ENCODE results near the gene HDAC10. TPM values are rescaled to one million over a fixed set of nuclear protein-coding genes. Genes with fewer than 3 reads are reported as not detected.
A peak's percentile ranks its signal among the peaks of the same experiment; 100 is the strongest.

HDAC10 gene
- total and polyA plus RNA-seq, 2 donors = 11.6 to 61.6 TPM

GRCh38 chr22:50267591-50268390, 16.7 kb upstream of the HDAC10 start:
- whole genome bisulfite sequencing = 30% methylated on average over 75 of the region's 75 CpGs
- no peak overlapping the region for H3K27ac ChIP-seq (ENCODE audit: low read depth in 1 of 2, low read length in 1 of 2)
- H3K4me3 ChIP-seq (ENCODE audit: low read length in 2 of 2) = no peak overlapping the region
- H3K9me3 ChIP-seq (ENCODE audit: control insufficient read depth in 2 of 2, insufficient read depth in 1 of 2, low read length in 1 of 2) = peaks cover 4 to 11% of the 10 kb centered on the region in 2 donors
- peak in 1 of 9 donors; percentile 46 for DNase-seq (ENCODE audit: low read depth in 6 of 9, low spot score in 9 of 9)
- H3K4me1 ChIP-seq (ENCODE audit: control insufficient read depth in 2 of 2, insufficient read depth in 2 of 2, low read length in 2 of 2) = peaks cover 6 to 25% of the 10 kb centered on the region in 2 donors
- H3K27me3 ChIP-seq (ENCODE audit: control insufficient read depth in 2 of 2, insufficient read depth in 1 of 2, low read length in 1 of 2) = peaks cover 67 to 98% of the 10 kb centered on the region in 2 donors
- H3K36me3 ChIP-seq (ENCODE audit: control insufficient read depth in 2 of 2, insufficient read depth in 2 of 2, low read length in 1 of 2) = no peaks in the 10 kb centered on the region

GRCh38 chr22:50266994-50267393, 15.9 kb upstream of the HDAC10 start:
- H3K27me3 ChIP-seq (ENCODE audit: control insufficient read depth in 2 of 2, insufficient read depth in 1 of 2, low read length in 1 of 2) = peaks cover 67 to 98% of the 10 kb centered on the region in 2 donors
- no peaks in the 10 kb centered on the region for H3K36me3 ChIP-seq (ENCODE audit: control insufficient read depth in 2 of 2, insufficient read depth in 2 of 2, low read length in 1 of 2)
- H3K4me1 ChIP-seq (ENCODE audit: control insufficient read depth in 2 of 2, insufficient read depth in 2 of 2, low read length in 2 of 2) = peaks cover 6 to 24% of the 10 kb centered on the region in 2 donors
- DNase-seq (ENCODE audit: low read depth in 6 of 9, low spot score in 9 of 9) = no peak
- no peak overlapping the region for H3K4me3 ChIP-seq (ENCODE audit: low read length in 2 of 2)
- H3K9me3 ChIP-seq (ENCODE audit: control insufficient read depth in 2 of 2, insufficient read depth in 1 of 2, low read length in 1 of 2) = peaks cover 4 to 11% of the 10 kb centered on the region in 2 donors
- 91% methylated on average over 37 of the region's 37 CpGs for WGBS
- no peak overlapping the region for H3K27ac ChIP-seq (ENCODE audit: low read depth in 1 of 2, low read length in 1 of 2)

GRCh38 chr22:50264946-50265669, 14.0 kb upstream of the HDAC10 start:
- WGBS = 92% methylated on average over 15 of the region's 15 CpGs
- no peak for DNase-seq (ENCODE audit: low read depth in 6 of 9, low spot score in 9 of 9)
- H3K36me3 ChIP-seq (ENCODE audit: control insufficient read depth in 2 of 2, insufficient read depth in 2 of 2, low read length in 1 of 2) = no peaks in the 10 kb centered on the region
- H3K9me3 ChIP-seq (ENCODE audit: control insufficient read depth in 2 of 2, insufficient read depth in 1 of 2, low read length in 1 of 2) = peaks cover 4 to 6% of the 10 kb centered on the region in 2 donors
- no peak overlapping the region for H3K27ac ChIP-seq (ENCODE audit: low read depth in 1 of 2, low read length in 1 of 2)
- H3K27me3 ChIP-seq (ENCODE audit: control insufficient read depth in 2 of 2, insufficient read depth in 1 of 2, low read length in 1 of 2) = peaks cover 68 to 96% of the 10 kb centered on the region in 2 donors
- peaks cover 0 to 10% of the 10 kb centered on the region in 2 donors for H3K4me1 ChIP-seq (ENCODE audit: control insufficient read depth in 2 of 2, insufficient read depth in 2 of 2, low read length in 2 of 2)
- no peak overlapping the region for H3K4me3 ChIP-seq (ENCODE audit: low read length in 2 of 2)

- 95% methylated on average over 15 of the region's 15 CpGs for WGBS
- DNase-seq (ENCODE audit: low read depth in 6 of 9, low spot score in 9 of 9) = no peak
- no peak overlapping the region for H3K4me3 ChIP-seq (ENCODE audit: low read length in 2 of 2)
- no peaks in the 10 kb centered on the region for H3K36me3 ChIP-seq (ENCODE audit: control insufficient read depth in 2 of 2, insufficient read depth in 2 of 2, low read length in 1 of 2)
- H3K9me3 ChIP-seq (ENCODE audit: control insufficient read depth in 2 of 2, insufficient read depth in 1 of 2, low read length in 1 of 2) = peaks cover 4 to 6% of the 10 kb centered on the region in 2 donors
- H3K27ac ChIP-seq (ENCODE audit: low read depth in 1 of 2, low read length in 1 of 2) = no peak overlapping the region
- peaks cover 68 to 95% of the 10 kb centered on the region in 2 donors for H3K27me3 ChIP-seq (ENCODE audit: control insufficient read depth in 2 of 2, insufficient read depth in 1 of 2, low read length in 1 of 2)
- H3K4me1 ChIP-seq (ENCODE audit: control insufficient read depth in 2 of 2, insufficient read depth in 2 of 2, low read length in 2 of 2) = peaks cover 0 to 3% of the 10 kb centered on the region in 2 donors
Measured at GRCh38 chr22:50264104-50264745, 13.2 kb upstream of the HDAC10 start.

GRCh38 chr22:50262973-50263617, 12.0 kb upstream of the HDAC10 start:
- WGBS = 86% methylated on average over 9 of the region's 9 CpGs
- no peak overlapping the region for H3K27ac ChIP-seq (ENCODE audit: low read depth in 1 of 2, low read length in 1 of 2)
- H3K4me1 ChIP-seq (ENCODE audit: control insufficient read depth in 2 of 2, insufficient read depth in 2 of 2, low read length in 2 of 2) = peaks cover 0 to 2% of the 10 kb centered on the region in 2 donors
- H3K4me3 ChIP-seq (ENCODE audit: low read length in 2 of 2) = no peak overlapping the region
- no peak for DNase-seq (ENCODE audit: low read depth in 6 of 9, low spot score in 9 of 9)
- H3K27me3 ChIP-seq (ENCODE audit: control insufficient read depth in 2 of 2, insufficient read depth in 1 of 2, low read length in 1 of 2) = peaks cover 62 to 94% of the 10 kb centered on the region in 2 donors
- no peaks in the 10 kb centered on the region for H3K36me3 ChIP-seq (ENCODE audit: control insufficient read depth in 2 of 2, insufficient read depth in 2 of 2, low read length in 1 of 2)
- H3K9me3 ChIP-seq (ENCODE audit: control insufficient read depth in 2 of 2, insufficient read depth in 1 of 2, low read length in 1 of 2) = peaks cover 3 to 6% of the 10 kb centered on the region in 2 donors

GRCh38 chr22:50262460-50262911, 11.4 kb upstream of the HDAC10 start:
- 25% methylated on average over 7 of the region's 7 CpGs for WGBS
- H3K4me1 ChIP-seq (ENCODE audit: control insufficient read depth in 2 of 2, insufficient read depth in 2 of 2, low read length in 2 of 2) = no peaks in the 10 kb centered on the region
- no peak for DNase-seq (ENCODE audit: low read depth in 6 of 9, low spot score in 9 of 9)
- H3K27me3 ChIP-seq (ENCODE audit: control insufficient read depth in 2 of 2, insufficient read depth in 1 of 2, low read length in 1 of 2) = peaks cover 56 to 88% of the 10 kb centered on the region in 2 donors
- H3K36me3 ChIP-seq (ENCODE audit: control insufficient read depth in 2 of 2, insufficient read depth in 2 of 2, low read length in 1 of 2) = no peaks in the 10 kb centered on the region
- H3K27ac ChIP-seq (ENCODE audit: low read depth in 1 of 2, low read length in 1 of 2) = no peak overlapping the region
- peaks cover 0 to 6% of the 10 kb centered on the region in 2 donors for H3K9me3 ChIP-seq (ENCODE audit: control insufficient read depth in 2 of 2, insufficient read depth in 1 of 2, low read length in 1 of 2)
- H3K4me3 ChIP-seq (ENCODE audit: low read length in 2 of 2) = no peak overlapping the region

GRCh38 chr22:50261615-50262459, 10.8 kb upstream of the HDAC10 start, which contains the start of gene MAPK12:
Gene MAPK12, minus strand, starts transcription at chr22:50261683. Its CDS starts 174 bp downstream, at chr22:50261509.
- WGBS = 3% methylated on average over 61 of the region's 61 CpGs
- peaks cover 52 to 84% of the 10 kb centered on the region in 2 donors for H3K27me3 ChIP-seq (ENCODE audit: control insufficient read depth in 2 of 2, insufficient read depth in 1 of 2, low read length in 1 of 2)
- DNase-seq (ENCODE audit: low read depth in 6 of 9, low spot score in 9 of 9) = no peak

More at GRCh38 chr22:50261615-50262459, 10.8 kb upstream of the HDAC10 start, which contains the start of gene MAPK12:
- H3K4me3 ChIP-seq (ENCODE audit: low read length in 2 of 2) = peak within 1 kb of the TSS in 1 of 2 donors; percentile 37
- H3K9me3 ChIP-seq (ENCODE audit: control insufficient read depth in 2 of 2, insufficient read depth in 1 of 2, low read length in 1 of 2) = peaks cover 0 to 3% of the 10 kb centered on the region in 2 donors
- H3K4me1 ChIP-seq (ENCODE audit: control insufficient read depth in 2 of 2, insufficient read depth in 2 of 2, low read length in 2 of 2) = no peaks in the 10 kb centered on the region
- no peak within 1 kb of the TSS for H3K27ac ChIP-seq (ENCODE audit: low read depth in 1 of 2, low read length in 1 of 2)
- no peaks in the 10 kb centered on the region for H3K36me3 ChIP-seq (ENCODE audit: control insufficient read depth in 2 of 2, insufficient read depth in 2 of 2, low read length in 1 of 2)

All from thymus (tissue), 11 donors.